HG02973 (cell line): ENCODE data around the gene SLC5A3.

Source experiments
- ATAC-seq: cut with Tn5 transposase; IDR thresholded peaks from one replicate; pipeline ENCODE4 v1.9.1; 2021; ENCODE audit warnings: moderate library complexity; ENCODE audit not compliant: unreplicated experiment

SLC5A3 gene

GRCh38 chr21:34097442-34097841 is 24.1 kb downstream of the SLC5A3 start:
- ATAC-seq: no peak

GRCh38 chr21:34100337-34100736 is 27.0 kb downstream of the SLC5A3 start:
- no peak for ATAC-seq

- ATAC-seq: no peak
Observed at GRCh38 chr21:34100790-34101189, 27.4 kb downstream of the SLC5A3 start.

GRCh38 chr21:34105947-34106541 is 32.7 kb downstream of the SLC5A3 start:
- no peak for ATAC-seq

GRCh38 chr21:34107606-34108005 is 34.2 kb downstream of the SLC5A3 start:
- ATAC-seq: no peak

- no peak for ATAC-seq
Observed at GRCh38 chr21:34109075-34109474, 35.7 kb downstream of the SLC5A3 start.

GRCh38 chr21:34110594-34111202 is 37.3 kb downstream of the SLC5A3 start:
- ATAC-seq: no peak

GRCh38 chr21:34112316-34113033 is 39.1 kb downstream of the SLC5A3 start:
- ATAC-seq: no peak

- ATAC-seq: no peak
Observed at GRCh38 chr21:34113842-34114241, 40.5 kb downstream of the SLC5A3 start.

GRCh38 chr21:34115160-34115559 is 41.8 kb downstream of the SLC5A3 start:
- ATAC-seq: no peak

- no peak for ATAC-seq
Observed at GRCh38 chr21:34116569-34116968, 43.2 kb downstream of the SLC5A3 start.

- ATAC-seq: no peak
Observed at GRCh38 chr21:34120867-34121266, 47.5 kb downstream of the SLC5A3 start.

GRCh38 chr21:34122047-34122446 is 48.7 kb downstream of the SLC5A3 start:
- no peak for ATAC-seq
